ENCODE data around the gene POU2AF2.
"Not testable (repeated sequence)": the region's sequence is repeated elsewhere in the genome, so short reads cannot be mapped to it uniquely, and the experiment has no call there.

DNA sequence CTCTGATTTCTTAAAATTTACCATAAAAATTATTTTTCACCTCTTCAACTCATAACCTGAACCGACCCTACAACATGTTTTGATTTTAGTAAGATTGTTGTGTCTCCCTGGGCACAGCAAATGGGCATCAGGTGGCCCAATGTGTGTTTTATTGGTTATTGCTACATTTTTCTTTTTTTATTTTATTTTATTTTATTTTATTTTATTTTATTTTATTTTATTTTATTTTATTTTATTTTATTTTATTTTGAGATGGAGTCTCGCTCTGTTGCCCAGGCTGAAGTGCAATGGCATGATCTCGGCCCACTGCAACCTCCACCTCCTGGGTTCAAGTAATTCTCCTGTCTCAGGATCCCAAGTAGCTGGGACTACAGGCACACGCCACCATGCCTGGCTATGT lies 22.8 kb downstream of the POU2AF2 start:
- TF ChIP-seq SP1 (IDR thresholded peaks at IDR 0.05); BHLHE40 (IDR thresholded peaks at IDR 0.05; ENCODE audit: borderline replicate concordance); NFRKB (IDR thresholded peaks at IDR 0.05); TARDBP (IDR thresholded peaks at IDR 0.05); ZNF384 (IDR thresholded peaks at IDR 0.05); FOXM1 (IDR thresholded peaks at IDR 0.05; ENCODE audit: borderline replicate concordance); ARNT (IDR thresholded peaks at IDR 0.05): not testable (repeated sequence)
- TF ChIP-seq, protein P1, sequence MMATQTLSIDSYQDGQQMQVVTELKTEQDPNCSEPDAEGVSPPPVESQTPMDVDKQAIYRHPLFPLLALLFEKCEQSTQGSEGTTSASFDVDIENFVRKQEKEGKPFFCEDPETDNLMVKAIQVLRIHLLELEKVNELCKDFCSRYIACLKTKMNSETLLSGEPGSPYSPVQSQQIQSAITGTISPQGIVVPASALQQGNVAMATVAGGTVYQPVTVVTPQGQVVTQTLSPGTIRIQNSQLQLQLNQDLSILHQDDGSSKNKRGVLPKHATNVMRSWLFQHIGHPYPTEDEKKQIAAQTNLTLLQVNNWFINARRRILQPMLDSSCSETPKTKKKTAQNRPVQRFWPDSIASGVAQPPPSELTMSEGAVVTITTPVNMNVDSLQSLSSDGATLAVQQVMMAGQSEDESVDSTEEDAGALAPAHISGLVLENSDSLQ (IDR thresholded peaks at IDR 0.05) = not testable (repeated sequence)
